H1 (cell line): Measurements from ENCODE around the gene FOLR3. TPM values are rescaled to one million over a fixed set of nuclear protein-coding genes. Genes with fewer than 3 reads are reported as not detected.

Experiments used
- CTCF ChIA-PET: fragments of 300-600 bp; sonication (Branson Sonifier 250); formaldehyde crosslinking; loops from one replicate; lab custom pipeline; 2021; ENCODE audit not compliant: partially characterized antibody; lab: Charles Lee
- POLR2A ChIA-PET: fragments of 300-600 bp; sonication (Branson Sonifier 250); formaldehyde crosslinking; loops from one replicate; lab custom pipeline; 2021; ENCODE audit warnings: inconsistent platforms; ENCODE audit not compliant: partially characterized antibody; lab: Charles Lee
- DNase-seq, 2 experiments: peaks; one replicate each; pipeline versions ENCODE4 v3.0.0 to v3.0.0-alpha.2; 2010 to 2022; ENCODE audit warnings: low spot score in 2 of 2, low read depth in 1 of 2, mixed read lengths in 1 of 2
- FAIRE-seq: peaks from 2 replicates; lab custom pipeline; 2011; peaks lifted over from hg19 to GRCh38; lab: Jason Lieb, UNC
- H2AFZ ChIP-seq: 2 replicates; pipeline ENCODE4 v1.8.1; 2012; ENCODE audit warnings: low read length, inconsistent platforms
- H2AK5ac ChIP-seq: 2 replicates; pipeline ENCODE4 v1.6.1; 2013; ENCODE audit warnings: low read depth, low read length
- H2BK120ac ChIP-seq: replicated peaks from 2 replicates; pipeline ENCODE3; 2013; ENCODE audit warnings: low read depth, low read length, inconsistent platforms
- H2BK12ac ChIP-seq: 2 replicates; pipeline ENCODE4 v1.6.1; 2013; ENCODE audit warnings: low read depth, low read length
- H2BK15ac ChIP-seq: 2 replicates; pipeline ENCODE4 v1.6.1; 2013; ENCODE audit warnings: low read length
- H2BK20ac ChIP-seq: 2 replicates; pipeline ENCODE4 v1.6.1; 2013; ENCODE audit warnings: low read length
- H2BK5ac ChIP-seq: 2 replicates; pipeline ENCODE4 v1.6.1; 2013; ENCODE audit warnings: low read depth, low read length
- H3K14ac ChIP-seq: 2 replicates; pipeline ENCODE4 v1.6.1; 2013; ENCODE audit warnings: inconsistent platforms; ENCODE audit not compliant: insufficient read length
- H3K18ac ChIP-seq: 2 replicates; pipeline ENCODE4 v1.6.1; 2013; ENCODE audit warnings: low read length; ENCODE audit errors: extremely low read depth
- H3K23ac ChIP-seq: 2 replicates; pipeline ENCODE4 v1.6.1; 2013; ENCODE audit warnings: inconsistent platforms; ENCODE audit not compliant: insufficient read length
- H3K23me2 ChIP-seq: 2 replicates; pipeline ENCODE4 v1.6.1; 2013; ENCODE audit warnings: low read depth, low read length
- H3K27ac ChIP-seq: 2 replicates; pipeline ENCODE4 v1.6.1; 2011; ENCODE audit warnings: low read depth, low read length, inconsistent platforms
- H3K27me3 ChIP-seq, 4 experiments: replicated peaks in 1 of 4; 1 replicate in 1 of 4; 2 replicates in 3 of 4; pipeline versions ENCODE4 v1.6.1 to v1.8.1; 2011 to 2013; ENCODE audit warnings: low read length in 3 of 4, mild to moderate bottlenecking in 3 of 4, inconsistent platforms in 2 of 4, mixed read lengths in 2 of 4, moderate library complexity in 1 of 4; ENCODE audit not compliant: control insufficient read depth in 3 of 4, insufficient read depth in 3 of 4; ENCODE audit errors: extremely low read depth in 1 of 4
- H3K36me3 ChIP-seq, 4 experiments: 2 replicates each; pipeline versions ENCODE4 v1.6.1 to v1.8.1; 2011 to 2013; ENCODE audit warnings: mild to moderate bottlenecking in 4 of 4, low read length in 3 of 4, moderate library complexity in 2 of 4, control low read depth in 1 of 4, inconsistent platforms in 1 of 4; ENCODE audit not compliant: insufficient read depth in 4 of 4, control insufficient read depth in 2 of 4
- H3K4ac ChIP-seq: replicated peaks from 2 replicates; pipeline ENCODE3; 2013; ENCODE audit warnings: low read length, low read depth, mixed read lengths, inconsistent platforms; ENCODE audit not compliant: insufficient read length
- H3K4me1 ChIP-seq, 4 experiments: replicated peaks in 1 of 4; 1 replicate in 1 of 4; 2 replicates in 3 of 4; pipeline versions ENCODE4 v1.6.1 to v1.8.1; 2011 to 2013; ENCODE audit warnings: low read length in 3 of 4, inconsistent platforms in 2 of 4, mixed read lengths in 1 of 4; ENCODE audit not compliant: insufficient read depth in 4 of 4, control insufficient read depth in 3 of 4
- H3K4me2 ChIP-seq, 2 experiments: 2 replicates each; pipeline versions ENCODE4 v1.6.1 to v1.8.1; 2011 to 2013; ENCODE audit warnings: low read depth in 2 of 2, low read length in 2 of 2, control low read depth in 1 of 2, inconsistent platforms in 1 of 2, mild to moderate bottlenecking in 1 of 2; ENCODE audit not compliant: insufficient read depth in 1 of 2
- H3K4me3 ChIP-seq, 4 experiments: fragments of 200-600, 300-600 bp in 1 of 4; sonication (generic), shearing (Covaris generic), sonication (Bioruptor Twin) in 1 of 4; 2 replicates each; pipeline versions ENCODE4 v1.5.1 to v1.8.1; 2011 to 2016; ENCODE audit warnings: low read length in 4 of 4, low read depth in 3 of 4, control low read depth in 2 of 4, inconsistent platforms in 2 of 4, mild to moderate bottlenecking in 2 of 4, mixed read lengths in 1 of 4, moderate library complexity in 1 of 4; ENCODE audit not compliant: insufficient read depth in 2 of 4; ENCODE audit errors: extremely low read depth in 1 of 4
- H3K56ac ChIP-seq: replicated peaks from 2 replicates; pipeline ENCODE3; 2013; ENCODE audit warnings: low read depth, mild to moderate bottlenecking, mixed read lengths, low read length, inconsistent platforms; ENCODE audit not compliant: insufficient read length
- H3K79me1 ChIP-seq: 2 replicates; pipeline ENCODE4 v1.6.1; 2013; ENCODE audit warnings: low read depth, low read length, control low read depth
- H3K79me2 ChIP-seq, 2 experiments: 2 replicates each; pipeline versions ENCODE4 v1.6.1 to v1.8.1; 2012 to 2013; ENCODE audit warnings: low read length in 2 of 2, mild to moderate bottlenecking in 2 of 2, inconsistent platforms in 1 of 2; ENCODE audit not compliant: insufficient read depth in 2 of 2, control insufficient read depth in 1 of 2
- H3K9ac ChIP-seq, 4 experiments: replicated peaks in 1 of 4; 1 replicate in 1 of 4; 2 replicates in 3 of 4; pipeline versions ENCODE4 v1.6.1 to v1.8.1; 2011 to 2013; ENCODE audit warnings: low read depth in 3 of 4, low read length in 3 of 4, control low read depth in 2 of 4, mild to moderate bottlenecking in 2 of 4, moderate library complexity in 2 of 4, inconsistent platforms in 1 of 4; ENCODE audit errors: extremely low read depth in 1 of 4
- H3K9me3 ChIP-seq, 2 experiments: 2 replicates each; pipeline versions ENCODE4 v1.6.1 to v1.8.1; 2012 to 2013; ENCODE audit warnings: mild to moderate bottlenecking in 2 of 2, moderate library complexity in 2 of 2, control low read depth in 1 of 2, inconsistent platforms in 1 of 2, low read depth in 1 of 2, low read length in 1 of 2, mixed read lengths in 1 of 2; ENCODE audit not compliant: insufficient read depth in 2 of 2
- H4K20me1 ChIP-seq, 2 experiments: replicated peaks in 1 of 2; 2 replicates each; pipeline versions ENCODE3 to v1.8.1; 2011 to 2013; ENCODE audit warnings: inconsistent platforms in 2 of 2, low read length in 2 of 2, mild to moderate bottlenecking in 1 of 2; ENCODE audit not compliant: insufficient read depth in 2 of 2, control insufficient read depth in 1 of 2
- H4K5ac ChIP-seq: 2 replicates; pipeline ENCODE4 v1.6.1; 2013; ENCODE audit warnings: low read length, low read depth, mixed read lengths, inconsistent platforms; ENCODE audit not compliant: insufficient read length
- H4K8ac ChIP-seq: 2 replicates; pipeline ENCODE4 v1.8.0; 2013; ENCODE audit warnings: mild to moderate bottlenecking, moderate library complexity, low read length, inconsistent platforms; ENCODE audit not compliant: insufficient read depth; ENCODE audit errors: extremely low read depth
- H4K91ac ChIP-seq: replicated peaks from 2 replicates; pipeline ENCODE3; 2013; ENCODE audit warnings: low read length, mixed read lengths, inconsistent platforms; ENCODE audit not compliant: insufficient read length
- CEBPB ChIP-seq: IDR thresholded peaks from 2 replicates; pipeline ENCODE4 v1.6.1; 2012; ENCODE audit warnings: low read depth, low read length
- CHD2 ChIP-seq: IDR thresholded peaks from 2 replicates; pipeline ENCODE4 v1.6.1; 2012; ENCODE audit warnings: low read length, improper control_type of control experiment
- TEAD4 ChIP-seq: IDR thresholded peaks from 2 replicates; pipeline ENCODE4 v1.6.1; 2012; ENCODE audit warnings: low read depth, low read length, inconsistent platforms, mixed read lengths
- WGBS, 2 experiments: shearing (Covaris generic) in 1 of 2; methylation state at CpG; one replicate each; pipeline versions ENCODE4 v1.1.6 to v1.1.7; 2013 to 2015; ENCODE audit warnings: low lambda C conversion rate in 2 of 2, mixed read lengths in 2 of 2, inconsistent platforms in 1 of 2, low coverage in 1 of 2, missing lambda C conversion rate in 1 of 2; ENCODE audit not compliant: insufficient replicate concordance in 2 of 2, insufficient coverage in 1 of 2, insufficient read length in 1 of 2; ENCODE audit errors: extremely low coverage in 1 of 2, missing lambda C conversion rate in 1 of 2; 5-methylcytosine and 5-hydroxymethylcytosine counted together
- polyA plus RNA-seq, 7 experiments: library from polyadenylated mRNA; depleted of rRNA in 3 of 7; stranded (reverse) in 5 of 7; unstranded in 2 of 7; fragments of >200 nt in 5 of 7; fragments of 200-250 nt in 2 of 7; gene quantifications; 1 replicate in 5 of 7; 2 replicates in 1 of 7; 4 replicates in 1 of 7; pipeline versions ENCODE4 v1.2.1 to v1.2.3, GENCODE V29; 2011 to 2013; ENCODE audit warnings: missing spikeins in 2 of 7, mixed read lengths in 2 of 7
- total RNA-seq: library from RNA; stranded (reverse); fragmentation: NEBNext Ultra II Directional; extraction: Animal tissue kit (Norgen Biotek cat#: 25700); gene quantifications from 2 replicates; pipeline ENCODE4 v1.2.1, GENCODE V29; 2021

Gene FOLR3
- total and polyA plus RNA-seq, 2 of the 8 experiments (the other 6 are each of a cell fraction or from before 2014, with no cell fraction given): not detected

DNA sequence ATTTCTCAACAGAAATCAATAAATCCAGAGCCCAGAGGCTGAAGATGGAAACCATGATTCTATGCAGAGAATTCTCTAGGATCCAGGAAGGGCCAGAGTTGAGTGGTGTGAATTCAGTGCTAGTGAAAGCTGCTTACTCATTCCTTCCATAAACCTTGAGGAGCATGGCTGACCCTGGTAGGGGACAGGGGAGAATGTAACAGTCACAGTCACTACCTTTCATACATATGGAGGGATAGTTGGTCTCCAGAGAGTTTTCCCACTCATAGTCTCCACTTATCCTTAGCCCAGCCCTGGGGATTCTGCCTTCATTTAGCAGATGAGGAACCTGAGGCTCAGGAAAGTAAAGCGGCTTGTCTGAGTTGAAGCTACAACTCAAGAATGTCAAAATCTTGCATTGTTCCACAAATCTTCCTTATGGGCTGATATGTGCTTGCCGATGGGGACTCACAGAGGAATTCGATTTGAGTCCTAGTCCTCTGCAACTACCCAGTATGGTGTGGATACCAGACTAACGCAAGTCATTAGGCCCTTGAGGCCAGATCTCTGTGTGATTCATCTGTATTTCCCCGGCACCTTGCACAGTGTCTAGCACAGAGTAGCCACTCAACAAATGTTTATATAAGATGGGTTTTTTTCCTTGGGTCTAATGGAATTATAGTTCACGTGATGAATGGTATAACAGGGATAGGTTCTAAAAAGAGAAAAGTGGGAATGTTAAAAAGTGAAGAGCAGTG is 19.3 kb upstream of the FOLR3 start:
- H3K4me3 ChIP-seq: no peak overlapping the region
- no peak overlapping the region for H4K5ac ChIP-seq
- no peak overlapping the region for H3K4me2 ChIP-seq
- H2BK120ac ChIP-seq: no peak overlapping the region
- H3K4me1 ChIP-seq: peaks cover 0 to 4% (median 0%) of the 10 kb centered on the region in 4 experiments; a peak in 4 of 7 replicates
- no peak overlapping the region for H2AFZ ChIP-seq
- 90 to 100% methylated on average over 1 to 6 of the region's 6 CpGs for WGBS, 2 experiments
- H4K20me1 ChIP-seq: no peaks in the 10 kb centered on the region
- H4K91ac ChIP-seq: no peak overlapping the region
- no peak overlapping the region for H2BK12ac ChIP-seq
- DNase-seq (no peak), FAIRE-seq (no peak)
- POLR2A ChIA-PET: interaction anchor here (1.2 kb wide), 1 partner anchor 17 kb away, joined by 4 read pairs; no protein-coding TSS in a partner anchor
- no peak overlapping the region for H4K8ac ChIP-seq
- H3K27ac ChIP-seq: no peak overlapping the region
- no peak overlapping the region for H2BK15ac ChIP-seq
- TF ChIP-seq CHD2 (no peak), TEAD4 (no peak), CEBPB (no peak)
- H3K9me3 ChIP-seq: no peaks in the 10 kb centered on the region
- no peak overlapping the region for H3K56ac ChIP-seq
- H2BK5ac ChIP-seq: no peak overlapping the region
- H3K23ac ChIP-seq: no peak overlapping the region
- no peak overlapping the region for H3K4ac ChIP-seq
- no peak overlapping the region for H3K14ac ChIP-seq
- H3K23me2 ChIP-seq: peaks cover 4% of the 10 kb centered on the region
- no peaks in the 10 kb centered on the region for H3K79me1 ChIP-seq
- peaks cover 0 to 9% (median 3%) of the 10 kb centered on the region in 4 experiments; a peak in 5 of 7 replicates for H3K27me3 ChIP-seq
- CTCF ChIA-PET: no interaction called here
- no peaks in the 10 kb centered on the region for H3K79me2 ChIP-seq
- no peak overlapping the region for H3K9ac ChIP-seq
- no peak overlapping the region for H3K18ac ChIP-seq
- H3K36me3 ChIP-seq: no peaks in the 10 kb centered on the region
- no peak overlapping the region for H2BK20ac ChIP-seq
- H2AK5ac ChIP-seq: no peak overlapping the region
